GM21447 (cell line): ENCODE results near the gene NRGN.

ENCODE experiments used
- ATAC-seq: cut with Tn5 transposase; IDR thresholded peaks from one replicate; pipeline ENCODE4 v1.9.1; 2021; ENCODE audit not compliant: unreplicated experiment

Gene NRGN

DNA sequence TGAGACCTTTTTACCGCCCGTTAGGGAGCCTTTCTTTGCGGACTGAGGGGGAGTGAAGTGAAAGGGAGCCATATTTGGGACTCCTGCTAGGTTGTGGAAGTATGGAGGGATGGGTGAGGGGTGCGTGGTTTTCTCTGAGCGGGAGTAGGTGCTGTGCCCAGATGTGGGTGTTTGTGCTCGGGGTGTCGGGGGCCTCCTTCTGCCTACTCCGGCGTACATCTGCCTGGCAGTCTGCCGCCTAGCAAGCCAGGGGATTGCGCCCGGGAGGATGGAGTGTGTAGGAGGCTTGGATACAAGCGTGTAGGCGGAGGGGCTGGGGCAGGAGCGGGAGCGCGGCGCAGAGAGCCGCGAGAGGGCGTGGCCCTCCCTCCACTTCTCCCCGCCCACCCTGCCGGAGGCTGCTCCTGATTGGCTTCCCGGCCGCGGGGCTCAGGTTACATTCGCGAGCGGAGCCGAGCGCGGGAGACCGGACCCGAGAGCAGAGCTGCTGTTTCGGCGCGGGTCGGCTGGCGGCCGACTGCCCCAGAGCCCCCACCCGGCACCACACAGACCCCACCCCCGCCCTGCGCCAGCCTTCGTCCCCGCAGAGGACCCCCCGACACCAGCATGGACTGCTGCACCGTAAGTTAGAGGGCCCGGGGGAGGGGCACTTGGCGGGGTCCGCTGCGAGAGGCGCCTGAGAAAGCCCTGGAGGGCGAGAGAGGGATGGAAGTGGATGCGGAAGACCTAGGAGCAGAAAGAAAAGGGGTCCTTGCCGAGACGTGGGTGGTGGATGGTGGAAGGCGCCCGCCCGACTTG is at the start of gene NRGN:
Gene NRGN, plus strand, starts transcription at position 464 of the 798 bp plus-strand sequence. Its CDS starts 143 bp downstream, at position 607.
- peak; percentile 95 for ATAC-seq

DNA sequence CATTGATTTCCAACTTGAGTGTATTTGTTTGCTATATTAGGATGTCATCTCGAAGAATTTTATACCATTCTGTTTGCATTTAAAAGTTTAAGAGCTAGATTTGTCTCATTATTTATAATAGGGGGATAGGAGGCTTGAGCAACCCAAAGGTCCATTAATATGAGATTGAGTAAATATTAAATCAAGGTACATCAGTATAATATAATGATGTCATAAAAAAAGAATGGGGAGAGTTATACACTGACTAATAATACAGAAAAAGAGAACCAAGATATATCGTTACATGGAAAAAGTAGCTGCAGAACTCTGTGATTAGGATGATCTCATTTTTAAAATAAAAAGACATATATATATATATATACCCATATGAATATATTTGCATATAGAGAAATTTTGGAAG is 46.6 kb upstream of the NRGN start:
- no peak for ATAC-seq

DNA sequence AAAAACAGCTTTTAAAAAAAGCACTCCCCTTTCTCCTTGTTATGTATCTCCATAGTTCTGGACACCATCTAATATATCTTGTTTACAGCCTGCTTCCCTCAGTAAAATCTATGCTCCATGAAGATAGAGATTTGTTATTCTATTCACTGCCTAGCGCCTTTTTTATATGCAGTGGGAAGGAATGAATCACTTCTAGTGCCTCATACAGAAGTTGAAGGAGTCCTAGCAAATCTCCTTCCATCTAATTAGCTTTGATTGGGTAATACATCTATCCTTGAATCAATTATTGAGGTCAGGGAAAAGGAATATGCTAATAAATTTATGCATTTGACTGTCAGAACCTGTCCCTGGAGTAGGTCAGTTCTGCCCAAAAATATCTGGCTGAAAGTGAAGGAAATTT is 40.2 kb upstream of the NRGN start:
- ATAC-seq = no peak

DNA sequence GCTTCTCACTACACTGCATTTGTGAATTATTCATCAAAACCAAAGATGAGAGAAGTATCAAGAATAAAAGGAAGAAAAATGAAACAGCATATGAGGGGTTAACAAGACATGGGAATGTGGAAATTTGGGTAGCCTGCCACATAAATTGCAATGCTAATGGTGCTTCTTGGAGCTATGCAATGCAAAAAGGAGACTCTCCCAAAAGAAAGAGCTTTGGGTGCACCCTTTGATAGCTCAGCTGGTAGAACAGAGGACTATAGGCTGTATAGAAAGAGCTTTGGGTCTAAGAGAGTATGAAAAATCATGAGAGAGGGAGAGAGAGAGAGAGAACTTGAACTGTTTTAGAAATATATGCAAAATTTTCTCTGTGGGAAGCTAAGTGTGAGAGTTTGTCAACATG is 39.7 kb upstream of the NRGN start:
- no peak for ATAC-seq

DNA sequence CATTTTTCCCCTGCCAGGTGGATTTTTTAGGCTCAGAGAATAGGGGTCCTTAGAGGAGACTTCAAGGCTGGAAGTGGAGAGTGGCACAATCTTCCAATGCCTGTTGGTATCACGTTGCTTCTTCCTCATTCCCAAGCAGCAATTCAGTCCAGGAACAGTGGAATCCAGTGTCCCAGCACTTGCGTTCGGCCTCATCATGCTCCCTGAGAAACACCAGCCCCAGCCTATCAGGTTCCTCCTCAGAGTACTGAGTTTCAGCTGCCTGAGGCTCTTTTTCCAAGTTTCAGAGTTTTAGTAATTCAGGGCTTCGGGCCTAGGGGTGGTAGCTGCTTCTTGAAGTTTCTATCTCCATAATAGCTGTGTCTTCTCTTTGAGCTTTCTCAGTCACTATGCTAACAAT is 31.9 kb upstream of the NRGN start:
- ATAC-seq = no peak

DNA sequence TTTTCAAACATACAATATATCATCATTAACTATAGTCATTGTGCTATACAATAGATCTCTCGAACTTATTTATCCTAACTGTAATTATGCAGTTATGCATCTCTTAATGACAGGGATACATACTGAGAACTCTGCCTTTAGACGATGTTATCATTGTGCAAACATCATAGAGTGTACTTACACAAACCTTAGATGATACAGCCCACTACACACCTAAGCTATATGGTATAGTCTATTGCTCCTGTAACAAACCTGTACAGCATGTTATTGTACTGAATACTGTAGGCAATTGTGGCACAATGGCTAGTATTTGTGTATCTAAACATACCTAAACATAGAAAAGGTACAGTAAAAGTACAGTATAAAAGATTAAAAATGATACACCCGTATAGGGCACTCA is 27.4 kb upstream of the NRGN start:
- no peak for ATAC-seq

DNA sequence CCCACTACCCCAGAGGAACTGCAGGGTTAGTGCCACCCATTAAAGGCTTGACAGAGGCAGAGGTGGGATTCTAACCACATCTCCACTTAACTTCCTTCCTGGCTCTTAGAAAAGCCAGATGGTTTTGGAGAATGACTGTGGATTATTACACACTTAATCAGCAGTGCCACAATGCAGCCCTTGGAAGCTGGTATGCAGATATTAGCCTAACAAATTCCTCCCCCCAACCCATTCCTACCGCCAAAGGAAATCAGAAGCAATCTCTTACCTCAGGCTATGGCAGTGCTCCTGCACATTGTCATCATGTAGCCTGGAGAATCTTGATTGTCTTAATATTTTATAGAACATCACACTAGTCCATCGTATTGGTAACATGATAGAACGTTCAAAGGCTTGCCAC is 23.2 kb upstream of the NRGN start:
- ATAC-seq = no peak

DNA sequence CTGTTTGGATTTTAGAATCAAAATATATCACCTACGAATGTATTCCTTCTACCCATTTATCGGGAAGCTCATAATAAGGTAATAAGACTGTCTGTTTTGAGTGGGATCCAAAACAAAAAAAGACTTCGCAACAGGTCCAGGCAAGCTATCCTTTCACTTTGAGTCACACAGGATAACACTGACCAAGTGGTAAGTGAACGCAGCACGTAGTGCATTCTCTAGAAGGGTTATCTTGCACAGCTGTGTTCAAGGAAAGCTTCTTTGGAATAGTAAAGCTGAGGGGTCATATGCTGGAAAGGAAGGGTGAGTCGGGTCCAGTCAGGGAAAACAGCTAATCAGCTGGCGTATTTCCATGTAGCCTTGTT is 22.3 kb upstream of the NRGN start:
- peak; percentile 57 for ATAC-seq

DNA sequence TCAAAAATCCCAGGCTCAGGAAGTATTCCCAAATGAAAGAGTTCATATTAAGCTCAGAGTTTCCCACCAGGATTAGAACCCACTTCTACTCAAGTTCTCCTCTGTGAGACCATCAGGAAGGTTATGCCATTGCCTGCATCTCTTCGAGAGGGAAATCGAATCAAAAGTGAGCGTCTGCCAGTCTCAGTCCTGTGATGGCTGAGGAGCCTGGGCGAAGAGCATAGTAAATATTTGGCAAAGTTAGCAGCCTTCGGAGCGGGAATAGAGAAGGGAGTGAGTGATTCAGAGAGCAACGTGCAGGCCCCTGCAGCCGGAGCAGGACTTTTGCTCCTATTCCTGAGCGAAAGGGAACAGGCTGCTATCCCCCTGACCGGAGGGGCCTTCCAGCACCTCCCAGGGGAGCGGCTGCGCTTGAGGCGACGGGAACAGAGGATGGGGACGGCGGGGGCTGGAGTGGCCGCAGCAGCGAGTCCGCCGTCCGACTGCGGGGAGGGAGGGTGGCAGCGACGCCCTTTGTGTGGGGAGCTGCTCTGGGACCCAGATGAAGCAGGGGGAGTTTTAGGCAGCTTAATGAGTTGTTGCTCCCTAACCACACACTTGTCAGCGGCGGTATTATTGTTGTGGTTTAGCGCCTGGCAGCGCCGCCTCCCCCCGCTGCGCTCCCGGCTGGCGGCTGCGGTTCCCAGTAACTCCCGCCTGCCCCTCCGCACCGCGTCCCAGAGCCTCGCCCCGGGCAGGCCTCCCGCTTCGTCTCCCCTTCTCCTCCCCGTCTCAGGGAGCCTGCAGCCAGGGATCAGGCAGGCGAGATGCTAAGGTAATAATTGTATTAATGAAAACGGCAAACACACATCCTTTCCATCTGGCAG is 21.7 kb upstream of the NRGN start:
- ATAC-seq = no peak

DNA sequence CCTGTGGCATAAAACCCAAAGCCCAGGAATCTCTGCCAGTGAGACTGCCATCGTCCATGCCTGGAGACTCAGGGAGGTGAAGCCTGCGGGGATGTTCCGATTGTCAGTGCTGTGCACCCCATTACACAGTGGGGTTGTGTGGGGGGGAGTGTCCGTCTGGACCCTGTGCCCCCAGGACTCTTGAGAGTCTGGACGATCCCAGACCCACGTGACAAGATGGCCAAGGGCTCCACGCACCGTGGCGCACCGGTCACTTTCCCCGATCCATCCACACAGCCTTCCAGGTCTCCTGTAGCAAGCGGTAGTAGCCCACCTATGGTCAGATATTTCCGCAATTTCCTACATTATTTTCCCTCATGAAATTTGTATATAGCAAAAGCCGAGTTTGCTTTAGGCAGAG is 20.9 kb upstream of the NRGN start:
- ATAC-seq = no peak

DNA sequence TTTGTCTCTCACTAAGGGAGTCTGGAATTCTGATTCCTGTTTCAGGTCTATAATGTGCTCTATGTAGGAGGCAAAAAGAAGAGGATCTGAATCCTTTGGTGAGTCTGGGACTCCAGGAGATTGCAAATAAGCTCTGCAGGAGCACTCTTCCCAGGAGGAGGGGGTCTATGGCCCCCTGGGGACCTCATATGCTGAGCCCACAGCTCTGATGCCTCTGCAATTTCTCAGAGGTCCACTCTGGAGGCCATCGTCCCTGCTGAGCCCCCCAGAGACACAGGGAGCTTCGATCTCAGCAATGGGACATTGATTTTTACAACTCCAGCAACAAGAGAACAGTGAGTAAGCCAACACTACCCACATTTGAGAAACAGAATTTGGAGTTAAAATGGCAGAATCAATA is 20.2 kb upstream of the NRGN start:
- ATAC-seq = no peak

DNA sequence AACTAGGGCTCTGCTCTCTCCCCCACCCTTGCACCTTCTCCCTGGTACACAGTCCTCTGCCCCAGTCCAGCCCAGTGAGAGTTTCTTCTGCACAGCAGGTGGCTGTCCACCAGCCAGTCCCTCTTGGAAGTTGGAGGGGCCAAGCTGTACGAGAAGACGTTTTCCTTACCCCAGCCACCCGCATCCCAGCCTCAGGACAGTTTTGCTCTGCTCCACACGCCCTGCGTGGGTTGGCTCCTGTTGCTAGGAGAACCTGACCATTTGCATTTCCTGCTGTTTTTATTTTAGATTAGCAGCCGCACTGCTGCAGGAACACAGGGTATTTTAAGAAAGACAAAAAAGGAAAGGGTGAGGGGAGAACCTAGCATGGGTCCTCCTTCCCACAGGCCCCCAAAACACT is 17.6 kb upstream of the NRGN start:
- ATAC-seq = no peak

DNA sequence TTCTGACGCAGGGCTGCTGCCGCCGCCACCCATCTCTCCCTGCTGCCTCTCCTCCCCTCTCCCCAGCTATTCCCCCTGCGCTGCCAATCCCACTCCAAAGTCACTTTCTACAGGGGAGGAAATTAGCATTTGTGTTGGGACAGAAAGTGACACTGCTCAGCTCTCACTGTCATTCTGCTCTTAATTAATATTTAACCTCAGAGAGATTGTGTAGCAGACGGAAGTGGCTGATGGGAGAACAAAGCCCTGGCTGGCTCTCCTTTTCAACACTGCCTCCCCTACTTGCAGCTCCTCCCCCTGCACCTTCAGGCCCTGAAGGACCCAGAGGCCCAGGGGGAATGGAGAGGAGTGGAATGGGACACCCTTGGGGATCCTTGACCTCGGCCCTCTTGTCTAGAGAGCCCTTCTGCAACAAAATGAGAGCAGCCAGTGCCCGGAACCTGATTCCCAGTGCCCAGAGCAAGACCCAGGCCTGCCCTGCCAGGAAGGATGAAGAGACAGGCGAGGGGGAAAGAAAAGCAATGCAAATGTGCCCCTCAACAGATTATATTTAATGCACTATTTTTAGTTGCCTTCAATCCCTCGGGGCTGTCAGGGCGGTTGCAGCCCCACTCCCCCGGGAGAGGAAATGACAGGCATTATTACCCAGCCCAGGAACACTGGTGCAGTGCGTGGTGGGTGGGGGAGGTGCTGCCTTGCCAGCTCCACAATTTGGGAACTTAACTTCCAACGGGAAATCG is 14.6 kb upstream of the NRGN start:
- ATAC-seq = peak; percentile 93

DNA sequence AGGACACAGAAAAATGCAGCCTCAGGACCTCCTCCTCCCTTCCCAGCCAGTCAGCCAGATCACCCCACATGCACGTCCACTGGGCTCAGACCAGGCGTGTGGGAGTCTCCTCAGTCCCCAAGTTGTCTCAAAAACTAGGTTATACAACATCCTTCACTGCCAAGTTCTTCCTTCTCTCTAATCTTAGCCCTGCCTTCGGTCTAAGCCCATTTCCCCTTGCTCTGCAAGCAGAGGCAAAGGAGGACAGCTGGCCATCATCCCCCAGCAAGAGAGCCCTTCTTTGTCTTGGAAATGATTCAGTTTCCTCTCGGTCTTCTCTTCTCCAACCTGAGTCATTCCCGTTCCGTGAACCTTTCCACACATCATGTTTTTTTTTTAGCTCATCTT is 14.0 kb upstream of the NRGN start:
- peak; percentile 18 for ATAC-seq

DNA sequence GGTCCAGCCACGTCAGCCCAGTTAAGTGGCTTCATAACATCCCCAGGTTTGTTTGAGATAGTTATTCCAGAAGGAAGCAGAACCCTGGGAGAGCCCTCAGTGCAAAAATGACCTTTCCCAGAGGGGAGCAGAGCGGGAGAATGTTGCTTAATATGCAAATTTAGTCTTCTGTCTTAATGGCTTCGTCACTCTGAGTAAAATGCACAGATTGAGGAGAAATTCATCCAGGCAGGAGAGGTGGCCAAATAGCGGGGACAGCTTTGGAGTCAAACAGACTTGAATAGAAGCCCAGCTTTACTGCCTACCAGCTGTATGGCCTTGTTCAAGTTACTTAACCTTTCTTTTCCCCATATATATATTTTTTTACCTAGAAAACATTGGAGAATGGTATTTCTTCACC is 12.3 kb upstream of the NRGN start:
- no peak for ATAC-seq

DNA sequence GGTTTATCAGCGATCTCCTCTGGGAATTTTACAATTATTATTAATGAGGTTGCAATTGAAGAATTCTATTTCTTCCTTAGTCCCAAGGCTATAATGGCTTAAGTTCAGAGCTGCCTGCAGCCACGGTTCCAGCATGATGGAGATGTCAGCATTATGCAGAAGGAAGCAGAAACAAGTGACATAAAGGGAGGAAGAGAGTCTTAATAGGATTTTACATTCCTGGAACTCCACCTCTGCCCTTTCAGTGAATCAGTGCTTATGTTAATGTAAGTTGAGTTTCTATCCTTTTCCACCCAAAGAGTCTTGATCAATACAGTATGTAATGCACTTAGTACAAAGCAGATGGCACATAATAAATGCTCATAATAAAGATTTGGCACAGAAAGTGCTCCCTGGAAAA is 11.6 kb upstream of the NRGN start:
- ATAC-seq = no peak

DNA sequence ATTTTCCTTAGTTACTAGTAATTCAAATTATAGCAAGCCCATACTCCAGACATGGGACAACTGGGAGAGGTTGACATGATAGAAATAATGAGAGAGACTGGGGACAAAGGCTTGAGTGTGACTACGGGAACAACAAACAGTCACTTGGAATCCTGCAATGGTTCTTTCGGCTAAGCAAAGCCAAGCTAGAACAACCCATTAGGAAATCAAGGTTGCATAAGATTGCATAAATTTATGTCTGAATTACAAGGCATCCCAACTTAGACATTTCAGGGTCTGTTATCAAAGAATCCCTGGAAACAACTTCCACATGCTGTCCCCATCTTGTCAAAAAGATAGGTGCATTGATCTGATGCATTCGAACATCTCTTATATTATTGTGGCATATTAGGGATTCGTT is 10.2 kb upstream of the NRGN start:
- no peak for ATAC-seq

DNA sequence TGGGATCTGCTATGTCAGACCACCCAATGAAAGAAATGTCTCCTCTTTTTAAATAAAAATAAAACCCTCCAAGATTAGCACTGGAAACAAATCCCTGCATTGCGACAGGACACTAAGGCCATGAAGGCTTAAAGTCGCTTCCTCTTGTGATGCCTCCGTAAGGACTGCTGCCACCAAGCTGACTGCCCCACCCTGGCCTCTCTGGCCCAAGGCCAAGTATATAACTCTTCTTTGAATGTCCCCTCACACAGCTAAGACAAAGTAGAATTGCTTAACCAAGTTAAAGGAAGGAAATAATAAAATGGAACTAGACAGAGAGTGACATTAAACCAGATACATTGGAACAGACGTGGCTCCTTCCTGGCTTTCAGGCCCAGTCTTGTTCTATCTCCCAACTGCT is 7.5 kb upstream of the NRGN start:
- no peak for ATAC-seq

DNA sequence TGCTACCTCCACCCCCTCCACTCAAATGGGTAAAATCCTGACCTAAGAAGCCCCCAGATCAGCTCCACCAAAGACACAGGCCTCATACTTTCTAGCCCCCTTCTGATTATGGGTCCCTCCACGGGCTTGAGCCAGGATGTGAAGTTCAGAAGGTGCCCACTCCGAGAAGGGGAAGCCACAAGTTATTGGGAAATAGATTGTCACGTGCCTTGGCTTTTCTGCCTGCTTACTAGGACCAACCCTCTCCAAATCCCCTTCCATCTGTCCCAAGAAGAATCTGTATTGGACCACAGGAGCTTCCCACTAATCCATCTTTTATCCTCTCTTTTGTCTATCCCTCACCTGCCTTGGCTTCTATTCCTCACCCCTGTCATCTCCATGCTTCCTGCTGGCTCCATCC is 3.0 kb upstream of the NRGN start:
- ATAC-seq = no peak

DNA sequence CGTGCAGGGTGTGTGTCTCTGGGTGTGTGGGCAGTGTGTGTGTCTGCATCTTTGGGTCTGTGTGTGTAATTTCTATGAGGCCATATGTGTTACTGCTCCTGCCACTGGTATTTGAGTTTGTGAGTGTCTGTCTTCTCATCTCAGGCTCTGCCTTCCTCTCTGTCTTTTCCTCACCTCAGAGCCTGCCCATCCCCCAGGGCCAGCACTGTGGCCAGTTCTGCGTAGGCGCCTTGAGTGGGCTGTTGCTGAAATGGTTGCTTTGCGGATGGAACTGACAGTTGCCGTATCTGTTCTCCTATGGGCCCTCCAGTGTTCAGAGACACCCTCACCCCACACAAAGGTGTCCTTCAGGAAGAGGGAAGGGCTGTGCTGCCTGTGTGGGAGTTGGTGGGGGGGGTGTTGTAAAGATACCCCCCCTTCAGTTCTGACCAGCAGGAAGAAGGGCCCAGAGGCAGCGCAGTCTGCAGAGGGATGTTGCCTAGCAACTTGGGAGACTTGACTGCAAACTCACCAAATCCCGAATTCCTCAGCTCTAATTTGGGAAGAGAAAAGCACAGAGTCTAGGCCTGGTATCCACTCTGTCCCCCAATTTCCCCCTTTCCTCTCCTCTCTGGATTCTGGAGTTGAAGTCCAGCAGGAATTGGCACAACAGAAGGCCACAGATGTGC is 2.0 kb upstream of the NRGN start:
- no peak for ATAC-seq
